Measurements from ENCODE around the gene SLC16A7. TPM values are rescaled to one million over a fixed set of nuclear protein-coding genes. Genes with fewer than 3 reads are reported as not detected.

Gene SLC16A7
- total and polyA plus RNA-seq, 2 of the 8 experiments (the other 6 are each of a cell fraction or from before 2014, with no cell fraction given), result 0.74 to 4.3 TPM

GRCh38 chr12:59827767-59828166 lies 231.9 kb downstream of the SLC16A7 start:
- Histone ChIP-seq H3K27ac (ENCODE audit: low read depth, low read length) (no peak overlapping the region), H3K9ac (replicated peaks in 1 of 4; ENCODE audit: extremely low read depth in 1 of 4, low read depth in 3 of 4, low read length in 3 of 4) (no peak overlapping the region), H2BK5ac (ENCODE audit: low read depth, low read length) (no peak overlapping the region), H2AFZ (ENCODE audit: low read length) (no peak overlapping the region), H3K79me2 (ENCODE audit: control insufficient read depth in 1 of 2, insufficient read depth in 2 of 2, low read length in 2 of 2) (no peaks in the 10 kb centered on the region), H3K4me3 (ENCODE audit: extremely low read depth in 1 of 4, insufficient read depth in 2 of 4, low read depth in 3 of 4, low read length in 4 of 4) (no peak overlapping the region), H3K79me1 (ENCODE audit: low read depth, low read length) (no peaks in the 10 kb centered on the region), H3K23ac (ENCODE audit: insufficient read length) (no peak overlapping the region), H3K23me2 (ENCODE audit: low read depth, low read length) (no peaks in the 10 kb centered on the region), H4K91ac (replicated peaks; ENCODE audit: insufficient read length, low read length) (no peak overlapping the region), H2BK15ac (ENCODE audit: low read length) (no peak overlapping the region), H3K36me3 (ENCODE audit: control insufficient read depth in 2 of 4, insufficient read depth in 4 of 4, low read length in 3 of 4) (no peaks in the 10 kb centered on the region), H4K5ac (ENCODE audit: insufficient read length, low read depth, low read length) (no peak overlapping the region), H3K18ac (ENCODE audit: extremely low read depth, low read length) (no peak overlapping the region), H4K20me1 (replicated peaks in 1 of 2; ENCODE audit: control insufficient read depth in 1 of 2, insufficient read depth in 2 of 2, low read length in 2 of 2) (no peaks in the 10 kb centered on the region), H3K56ac (replicated peaks; ENCODE audit: insufficient read length, low read depth, low read length) (no peak overlapping the region), H3K14ac (ENCODE audit: insufficient read length) (no peak overlapping the region), H2BK20ac (ENCODE audit: low read length) (no peak overlapping the region), H3K9me3 (ENCODE audit: insufficient read depth in 2 of 2, low read depth in 1 of 2, low read length in 1 of 2) (no peaks in the 10 kb centered on the region; a peak in 1 of 4 replicates), H2AK5ac (ENCODE audit: low read depth, low read length) (no peak overlapping the region), H4K8ac (ENCODE audit: extremely low read depth, insufficient read depth, low read length) (no peak overlapping the region), H2BK120ac (replicated peaks; ENCODE audit: low read depth, low read length) (no peak overlapping the region), H2BK12ac (ENCODE audit: low read depth, low read length) (no peak overlapping the region), H3K27me3 (replicated peaks in 1 of 4; ENCODE audit: control insufficient read depth in 3 of 4, extremely low read depth in 1 of 4, insufficient read depth in 3 of 4, low read length in 3 of 4) (no peaks in the 10 kb centered on the region), H3K4me2 (ENCODE audit: insufficient read depth in 1 of 2, low read depth in 2 of 2, low read length in 2 of 2) (no peak overlapping the region), H3K4ac (replicated peaks; ENCODE audit: insufficient read length, low read depth, low read length) (no peak overlapping the region), H3K4me1 (replicated peaks in 1 of 4; ENCODE audit: control insufficient read depth in 3 of 4, insufficient read depth in 4 of 4, low read length in 3 of 4) (no peaks in the 10 kb centered on the region)
- CTCF ChIA-PET (ENCODE audit: partially characterized antibody), result interaction anchor here (0.9 kb wide), 1 partner anchor 8 kb away, joined by 3 read pairs; no protein-coding TSS in a partner anchor
- DNase-seq (ENCODE audit: low read depth in 1 of 2, low spot score in 2 of 2) (no peak), FAIRE-seq (no peak)
- POLR2A ChIA-PET (ENCODE audit: partially characterized antibody), result no interaction called here
- WGBS, 2 experiments (ENCODE audit: extremely low coverage in 1 of 2, insufficient coverage in 1 of 2, insufficient read length in 1 of 2, insufficient replicate concordance in 2 of 2, low coverage in 1 of 2, low lambda C conversion rate in 2 of 2, missing lambda C conversion rate in 1 of 2), result 65% methylated on average over 3 of the region's 3 CpGs; no CpG with 5 or more reads in 1 of the 2 experiments
- TF ChIP-seq SIRT6 (IDR thresholded peaks at IDR 0.05; ENCODE audit: low read length) (no peak), PHF8 (conservative IDR thresholded peaks at IDR 0.05; ENCODE audit: low read depth, low read length) (no peak), TAF1 (IDR thresholded peaks at IDR 0.05; ENCODE audit: low read depth, low read length) (no peak), BACH1 (IDR thresholded peaks at IDR 0.05; ENCODE audit: low read length) (no peak), EGR1 (IDR thresholded peaks at IDR 0.05; ENCODE audit: borderline replicate concordance, low read depth, low read length) (no peak), SP4 (IDR thresholded peaks at IDR 0.05; ENCODE audit: low read length) (no peak), CBX5 (IDR thresholded peaks at IDR 0.05; ENCODE audit: low read depth, low read length) (no peak), GABPA (IDR thresholded peaks at IDR 0.05; ENCODE audit: borderline replicate concordance, insufficient read depth, low read length) (no peak), RFX5 (IDR thresholded peaks at IDR 0.05; ENCODE audit: borderline replicate concordance, low read depth, low read length) (no peak), TAF7 (optimal IDR thresholded peaks at IDR 0.05; ENCODE audit: borderline replicate concordance, low read depth, low read length) (no peak), BCL11A (IDR thresholded peaks at IDR 0.05; ENCODE audit: low read depth in 2 of 2, low read length in 2 of 2) (no peak), KDM1A (IDR thresholded peaks at IDR 0.05; ENCODE audit: borderline replicate concordance, low read length) (no peak), SUZ12 (IDR thresholded peaks at IDR 0.05; ENCODE audit: low read length) (no peak), CBX8 (IDR thresholded peaks at IDR 0.05; ENCODE audit: borderline replicate concordance, low read depth, low read length) (no peak), RXRA (IDR thresholded peaks at IDR 0.05; ENCODE audit: insufficient read depth, low read depth, low read length) (no peak)
- TF ChIP-seq, protein P1, sequence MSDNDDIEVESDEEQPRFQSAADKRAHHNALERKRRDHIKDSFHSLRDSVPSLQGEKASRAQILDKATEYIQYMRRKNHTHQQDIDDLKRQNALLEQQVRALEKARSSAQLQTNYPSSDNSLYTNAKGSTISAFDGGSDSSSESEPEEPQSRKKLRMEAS (IDR thresholded peaks at IDR 0.05), result no peak

Measured in H1 (cell line).